HepG2 (cell line): ENCODE data around the gene RNF14. TPM values are rescaled to one million over a fixed set of nuclear protein-coding genes. Genes with fewer than 3 reads are reported as not detected.

ENCODE experiments used
- ATAC-seq: fragments of 200-7000 bp; cut with Tn5 transposase; 3 replicates; pipeline ENCODE4 v1.9.1; 2020; ENCODE audit warnings: mild to moderate bottlenecking, moderate library complexity
- BruUV-seq: library from RNA; stranded (reverse); fragments of 400-500 nt; replicated peaks from 2 replicates; lab custom pipeline; 2021; lab: Mats Ljungman, UMichigan
- CTCF ChIA-PET: fragments of 300-600 bp; formaldehyde crosslinking; extraction: SDS; loops from one replicate; lab custom pipeline; 2021; ENCODE audit warnings: low total read pairs, inconsistent platforms, low intra/inter-chr PET ratio; lab: Yijun Ruan, JAX
- POLR2A ChIA-PET: fragments of 350-600 bp; sonication (Branson Sonifier 250); formaldehyde crosslinking; loops from one replicate; lab custom pipeline; 2020; ENCODE audit warnings: antibody characterized with exemption, inconsistent platforms; lab: Yijun Ruan, JAX
- DNase-seq: peaks from one replicate; pipeline ENCODE4 v3.0.0-alpha.2; 2015; ENCODE audit warnings: low spot score
- FAIRE-seq: peaks from 3 replicates; lab custom pipeline; 2011; peaks lifted over from hg19 to GRCh38; lab: Jason Lieb, UNC
- H2AFZ ChIP-seq: one replicate; pipeline ENCODE4 v1.6.1; 2011; ENCODE audit warnings: low read length, inconsistent platforms
- H3K27ac ChIP-seq: fragments of 300-600 bp; 3 replicates; pipeline ENCODE4 v1.8.0; 2011; ENCODE audit warnings: mixed run types, mild to moderate bottlenecking, mixed read lengths, low read length, inconsistent platforms; ENCODE audit not compliant: insufficient read depth; ENCODE audit errors: extremely low read length
- H3K27me3 ChIP-seq, 2 experiments: fragments of 200-600 bp in 1 of 2; 2 replicates in 1 of 2; 3 replicates in 1 of 2; pipeline versions ENCODE4 v1.6.0 to v1.8.0; 2011; ENCODE audit warnings: low read length in 2 of 2, mild to moderate bottlenecking in 2 of 2, moderate library complexity in 2 of 2, inconsistent platforms in 1 of 2; ENCODE audit not compliant: insufficient read depth in 2 of 2, control insufficient read depth in 1 of 2
- H3K36me3 ChIP-seq, 2 experiments: fragments of 200-600 bp in 1 of 2; replicated peaks in 1 of 2; 2 replicates in 1 of 2; 3 replicates in 1 of 2; pipeline versions ENCODE4 v1.5.1 to v1.8.0; 2011; ENCODE audit warnings: low read length in 2 of 2, inconsistent platforms in 1 of 2; ENCODE audit not compliant: insufficient read depth in 2 of 2, control insufficient read depth in 1 of 2
- H3K4me1 ChIP-seq: 2 replicates; pipeline ENCODE4 v1.5.1; 2012; ENCODE audit warnings: low read length, inconsistent platforms; ENCODE audit not compliant: insufficient read depth
- H3K4me2 ChIP-seq: 2 replicates; pipeline ENCODE4 v1.6.0; 2011; ENCODE audit warnings: low read depth, low read length, inconsistent platforms
- H3K4me3 ChIP-seq, 3 experiments: fragments of 200-600 bp in 1 of 3; sonication (generic), shearing (Covaris generic) in 1 of 3; replicated peaks in 1 of 3; 2 replicates each; pipeline ENCODE4 v1.5.1; 2011 to 2016; ENCODE audit warnings: low read length in 3 of 3, inconsistent platforms in 2 of 3, low read depth in 2 of 3, mild to moderate bottlenecking in 2 of 3, control low read depth in 1 of 3, mixed read lengths in 1 of 3; ENCODE audit not compliant: insufficient read depth in 1 of 3
- H3K79me2 ChIP-seq: one replicate; pipeline ENCODE4 v1.6.1; 2011; ENCODE audit warnings: low read length, inconsistent platforms; ENCODE audit not compliant: insufficient read depth
- H3K9ac ChIP-seq: 2 replicates; pipeline ENCODE4 v1.6.0; 2011; ENCODE audit warnings: mild to moderate bottlenecking, low read depth, low read length, inconsistent platforms; ENCODE audit not compliant: insufficient read depth
- H3K9me3 ChIP-seq: 2 replicates; pipeline ENCODE4 v1.5.1; 2012; ENCODE audit warnings: mild to moderate bottlenecking, low read length
- H4K20me1 ChIP-seq: 2 replicates; pipeline ENCODE4 v1.6.0; 2011; ENCODE audit warnings: inconsistent platforms, mild to moderate bottlenecking, low read length, moderate library complexity; ENCODE audit not compliant: insufficient read depth
- ATM ChIP-seq: fragments of 450-650 bp; IDR thresholded peaks from 2 replicates; pipeline ENCODE4 v1.7.1; 2017; ENCODE audit warnings: mild to moderate bottlenecking, borderline replicate concordance
- CREM ChIP-seq, 2 experiments: sonication (generic) in 1 of 2; formaldehyde crosslinking in 1 of 2; IDR thresholded peaks; 2 replicates each; pipeline versions ENCODE4 v1.4.0 to v1.6.1; 2016 to 2020; ENCODE audit warnings: antibody characterized with exemption in 1 of 2, mild to moderate bottlenecking in 1 of 2, missing genetic modification reagents in 1 of 2
- DPF2 ChIP-seq: sonication (generic); formaldehyde crosslinking; IDR thresholded peaks from 2 replicates; pipeline ENCODE4 v1.4.0; 2020; ENCODE audit warnings: mild to moderate bottlenecking, low read depth, missing genetic modification reagents, borderline replicate concordance
- HNF4A ChIP-seq: sonication (generic); formaldehyde crosslinking; IDR thresholded peaks from 2 replicates; pipeline ENCODE4 v1.4.0; 2020; ENCODE audit warnings: missing genetic modification reagents
- HNF4G ChIP-seq, 2 experiments: sonication (generic) in 1 of 2; formaldehyde crosslinking in 1 of 2; IDR thresholded peaks; 2 replicates each; pipeline versions ENCODE4 v1.4.0 to v1.6.1; 2011 to 2020; ENCODE audit warnings: borderline replicate concordance in 2 of 2, low read depth in 2 of 2, mild to moderate bottlenecking in 2 of 2, low read length in 1 of 2, missing genetic modification reagents in 1 of 2, moderate library complexity in 1 of 2
- IRF2 ChIP-seq: IDR thresholded peaks from 2 replicates; pipeline ENCODE4 v1.6.1; 2018; ENCODE audit warnings: missing genetic modification reagents, missing compliant biosample characterization
- MLLT10 ChIP-seq: sonication (generic); formaldehyde crosslinking; IDR thresholded peaks from 2 replicates; pipeline ENCODE4 v1.4.0; 2020; ENCODE audit warnings: missing genetic modification reagents
- PCBP2 ChIP-seq: fragments of 200-400 bp; formaldehyde crosslinking; optimal IDR thresholded peaks from 2 replicates; pipeline ENCODE3; 2018; ENCODE audit warnings: low read length, low read depth; ENCODE audit not compliant: poor library complexity, severe bottlenecking
- U2AF1 ChIP-seq: fragments of 200-400 bp; formaldehyde crosslinking; optimal IDR thresholded peaks from 2 replicates; pipeline ENCODE3; 2017; ENCODE audit warnings: mild to moderate bottlenecking, low read depth, low read length
- ZNF101 ChIP-seq: sonication (generic); formaldehyde crosslinking; IDR thresholded peaks from 2 replicates; pipeline ENCODE4 v1.4.0; 2020; ENCODE audit warnings: mild to moderate bottlenecking, low read depth, missing genetic modification reagents, borderline replicate concordance
- ZNF30 ChIP-seq: sonication (generic); formaldehyde crosslinking; IDR thresholded peaks from 2 replicates; pipeline ENCODE4 v1.5.0; 2020; ENCODE audit warnings: mild to moderate bottlenecking, missing genetic modification reagents
- ZNF598 ChIP-seq: sonication (generic); formaldehyde crosslinking; IDR thresholded peaks from 2 replicates; pipeline ENCODE4 v1.5.1; 2020; ENCODE audit warnings: mild to moderate bottlenecking, missing genetic modification reagents, borderline replicate concordance
- ZNF616 ChIP-seq: sonication (generic); formaldehyde crosslinking; IDR thresholded peaks from 2 replicates; pipeline ENCODE4 v1.5.0; 2020; ENCODE audit warnings: low read depth, mild to moderate bottlenecking, missing genetic modification reagents
- ZNF672 ChIP-seq: sonication (generic); formaldehyde crosslinking; IDR thresholded peaks from 2 replicates; pipeline ENCODE4 v1.8.1; 2022; ENCODE audit warnings: missing genetic modification reagents
- ZSCAN20 ChIP-seq: sonication (generic); formaldehyde crosslinking; IDR thresholded peaks from 2 replicates; pipeline ENCODE4 v1.4.0; 2020; ENCODE audit warnings: missing genetic modification reagents, mild to moderate bottlenecking, borderline replicate concordance
- WGBS: methylation state at CpG from one replicate; pipeline ENCODE4 v1.1.6; 2017; ENCODE audit warnings: low lambda C conversion rate; 5-methylcytosine and 5-hydroxymethylcytosine counted together
- in situ Hi-C: cut with HindIII; loops from 2 replicates; pipeline ENCODE4 v1.10.0; 2017; ENCODE audit warnings: low pct_unique_long_range_greater_than_20kb; ENCODE audit not compliant: extremely low pct_ligation_motif_present
- intact Hi-C: fragments of 100-400 bp; cut with micrococcal nuclease; formaldehyde crosslinking; loops from one replicate; pipeline ENCODE4 v1.10.0; 2022; ENCODE audit not compliant: unreplicated experiment
- polyA plus RNA-seq, 8 experiments: library from polyadenylated mRNA; depleted of rRNA in 3 of 8; stranded (reverse) in 7 of 8; unstranded in 1 of 8; fragments of >200 nt; fragmentation: Illumina TruSeq in 4 of 8; extraction: Trizol in 4 of 8; gene quantifications; 2 replicates each; pipeline versions ENCODE4 v1.2.1 to v1.2.3, GENCODE V29; 2011 to 2016; ENCODE audit warnings: low read depth in 4 of 8, missing spikeins in 1 of 8, mixed read lengths in 1 of 8; ENCODE audit not compliant: insufficient read depth in 1 of 8
- total RNA-seq, 5 experiments: library from RNA; depleted of rRNA; stranded (reverse); fragments of >200 nt; fragmentation: Illumina TruSeq; extraction: Trizol; gene quantifications; 2 replicates each; pipeline ENCODE4 v1.2.3, GENCODE V29; 2016; ENCODE audit warnings: low read depth in 1 of 5
- TF ChIP-seq, protein P1 (sequence below): sonication (generic); formaldehyde crosslinking; IDR thresholded peaks from 2 replicates; pipeline ENCODE4 v1.4.0; 2020; ENCODE audit warnings: missing genetic modification reagents, borderline replicate concordance
- TF ChIP-seq, protein P2 (sequence below): IDR thresholded peaks from 2 replicates; pipeline ENCODE4 v1.6.1; 2016; ENCODE audit warnings: missing compliant biosample characterization, missing genetic modification reagents, borderline replicate concordance
- TF ChIP-seq, protein P3 (sequence below): sonication (generic); formaldehyde crosslinking; IDR thresholded peaks from 2 replicates; pipeline ENCODE4 v1.5.0; 2020; ENCODE audit warnings: missing genetic modification reagents

Gene RNF14
- total and polyA plus RNA-seq, 2 of the 13 experiments (the other 11 are each of a cell fraction or from before 2014, with no cell fraction given) = 11.3 to 28.1 TPM

DNA sequence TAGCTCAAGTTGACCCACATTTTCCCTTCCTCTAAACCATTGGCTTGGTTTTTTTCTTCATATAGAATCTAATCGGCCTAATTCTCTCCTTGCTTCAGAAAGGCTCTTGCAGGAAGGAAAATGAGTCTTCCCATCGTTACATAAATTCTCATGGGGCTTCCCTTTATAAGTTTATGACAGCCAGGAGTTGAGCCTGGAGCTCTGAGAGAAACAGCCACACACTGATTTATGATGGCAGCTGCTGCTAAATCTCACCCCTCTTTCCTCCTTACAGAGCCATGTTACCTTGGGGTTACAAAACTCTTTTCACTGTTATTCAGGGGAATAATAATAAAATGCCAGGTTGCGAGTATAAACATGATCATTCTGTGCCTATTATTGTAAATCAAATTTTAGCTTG is 5.2 kb upstream of the RNF14 start (continued):
- TF ChIP-seq HNF4G (IDR thresholded peaks at IDR 0.05; ENCODE audit: borderline replicate concordance, low read depth, low read length) (no peak), HNF4G (CRISPR knock-in tag; IDR thresholded peaks at IDR 0.05; ENCODE audit: borderline replicate concordance, low read depth) (no peak), ZNF101 (CRISPR knock-in tag) (no peak), ZNF30 (no peak), HNF4A (CRISPR knock-in tag) (no peak), U2AF1 (no peak), ZNF672 (CRISPR knock-in tag) (no peak), IRF2 (no peak), PCBP2 (no peak)

DNA sequence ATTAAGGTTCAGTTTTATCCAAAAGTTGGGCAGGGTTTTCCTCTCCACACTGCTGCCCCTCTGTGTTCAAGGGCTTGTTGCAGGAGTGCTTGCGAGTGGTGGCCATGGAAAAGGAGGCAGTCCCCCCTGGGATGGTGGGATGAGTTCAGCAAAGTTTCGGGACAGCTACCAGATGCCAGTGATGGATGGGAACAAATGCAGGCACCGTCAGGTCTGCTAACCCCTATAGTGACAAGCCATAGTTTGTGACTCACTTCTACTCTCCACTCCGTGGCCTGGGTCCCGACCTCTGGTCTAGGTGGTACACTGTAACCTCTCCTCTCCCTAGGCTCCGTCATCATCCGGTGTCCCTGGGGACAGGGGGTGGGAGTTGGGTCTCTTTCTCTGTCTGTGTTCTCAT is 3.8 kb upstream of the RNF14 start:
- POLR2A ChIA-PET = no interaction called here
- TF ChIP-seq, protein P1, sequence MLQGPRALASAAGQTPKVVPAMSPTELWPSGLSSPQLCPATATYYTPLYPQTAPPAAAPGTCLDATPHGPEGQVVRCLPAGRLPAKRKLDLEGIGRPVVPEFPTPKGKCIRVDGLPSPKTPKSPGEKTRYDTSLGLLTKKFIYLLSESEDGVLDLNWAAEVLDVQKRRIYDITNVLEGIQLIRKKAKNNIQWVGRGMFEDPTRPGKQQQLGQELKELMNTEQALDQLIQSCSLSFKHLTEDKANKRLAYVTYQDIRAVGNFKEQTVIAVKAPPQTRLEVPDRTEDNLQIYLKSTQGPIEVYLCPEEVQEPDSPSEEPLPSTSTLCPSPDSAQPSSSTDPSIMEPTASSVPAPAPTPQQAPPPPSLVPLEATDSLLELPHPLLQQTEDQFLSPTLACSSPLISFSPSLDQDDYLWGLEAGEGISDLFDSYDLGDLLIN (CRISPR knock-in tag) = no peak
- no peak for TF ChIP-seq DPF2
- TF ChIP-seq ATM = no peak
- TF ChIP-seq, protein P2, sequence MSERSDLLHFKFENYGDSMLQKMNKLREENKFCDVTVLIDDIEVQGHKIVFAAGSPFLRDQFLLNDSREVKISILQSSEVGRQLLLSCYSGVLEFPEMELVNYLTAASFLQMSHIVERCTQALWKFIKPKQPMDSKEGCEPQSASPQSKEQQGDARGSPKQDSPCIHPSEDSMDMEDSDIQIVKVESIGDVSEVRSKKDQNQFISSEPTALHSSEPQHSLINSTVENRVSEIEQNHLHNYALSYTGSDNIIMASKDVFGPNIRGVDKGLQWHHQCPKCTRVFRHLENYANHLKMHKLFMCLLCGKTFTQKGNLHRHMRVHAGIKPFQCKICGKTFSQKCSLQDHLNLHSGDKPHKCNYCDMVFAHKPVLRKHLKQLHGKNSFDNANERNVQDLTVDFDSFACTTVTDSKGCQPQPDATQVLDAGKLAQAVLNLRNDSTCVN (CRISPR knock-in tag) = no peak
- no peak for TF ChIP-seq ZNF616 (CRISPR knock-in tag)
- no peak for TF ChIP-seq CREM (IDR thresholded peaks at IDR 0.05)
- TF ChIP-seq CREM (CRISPR knock-in tag; IDR thresholded peaks at IDR 0.05) = no peak
- TF ChIP-seq ZNF598 = no peak
- TF ChIP-seq MLLT10 (CRISPR knock-in tag) = no peak
- no peak for TF ChIP-seq ZSCAN20 (CRISPR knock-in tag)
- TF ChIP-seq, protein P3, sequence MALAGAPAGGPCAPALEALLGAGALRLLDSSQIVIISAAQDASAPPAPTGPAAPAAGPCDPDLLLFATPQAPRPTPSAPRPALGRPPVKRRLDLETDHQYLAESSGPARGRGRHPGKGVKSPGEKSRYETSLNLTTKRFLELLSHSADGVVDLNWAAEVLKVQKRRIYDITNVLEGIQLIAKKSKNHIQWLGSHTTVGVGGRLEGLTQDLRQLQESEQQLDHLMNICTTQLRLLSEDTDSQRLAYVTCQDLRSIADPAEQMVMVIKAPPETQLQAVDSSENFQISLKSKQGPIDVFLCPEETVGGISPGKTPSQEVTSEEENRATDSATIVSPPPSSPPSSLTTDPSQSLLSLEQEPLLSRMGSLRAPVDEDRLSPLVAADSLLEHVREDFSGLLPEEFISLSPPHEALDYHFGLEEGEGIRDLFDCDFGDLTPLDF (CRISPR knock-in tag) = no peak
- Histone ChIP-seq H3K4me1 (peaks cover 55% of the 10 kb centered on the region), H3K4me3 (no peak overlapping the region), H2AFZ (no peak overlapping the region), H3K9me3 (no peaks in the 10 kb centered on the region), H3K27me3 (no peaks in the 10 kb centered on the region; a peak in 3 of 5 replicates), H3K36me3 (no peaks in the 10 kb centered on the region), H3K27ac (no peak overlapping the region), H3K9ac (no peak overlapping the region), H4K20me1 (no peaks in the 10 kb centered on the region), H3K79me2 (peaks cover 4% of the 10 kb centered on the region), H3K4me2 (peak overlapping the region; percentile 40)
- intact Hi-C loops = no loop called here
- CTCF ChIA-PET = no interaction called here
- WGBS = 11% methylated on average over 6 of the region's 7 CpGs
- BruUV-seq = no TSS peak
- DNase-seq (no peak), ATAC-seq (no peak; the same call in 2 of the 3 replicates), FAIRE-seq (no peak)
- in situ Hi-C loops = no loop called here
